Sigmoid colon (tissue), 4 donors: ENCODE data around the gene IFNGR1.

ENCODE experiments used
- CTCF ChIP-seq, 4 experiments: fragments of 450-650 bp in 3 of 4; fragments of 200-600 bp in 1 of 4; IDR thresholded peaks; one replicate each; pipeline ENCODE4 v1.5.1; 2016 to 2019; ENCODE audit warnings: antibody characterized with exemption in 4 of 4, mild to moderate bottlenecking in 3 of 4, moderate library complexity in 2 of 4
- EP300 ChIP-seq, 4 donors: sonication (generic); formaldehyde crosslinking; IDR thresholded peaks; one replicate each; pipeline ENCODE4 v1.6.1; 2017; ENCODE audit warnings: antibody characterized with exemption in 4 of 4
- POLR2A ChIP-seq, 2 donors: fragments of 450-650 bp; IDR thresholded peaks; one replicate each; pipeline ENCODE4 v1.6.1; 2016; ENCODE audit warnings: antibody characterized with exemption in 2 of 2, mild to moderate bottlenecking in 2 of 2, moderate library complexity in 2 of 2
- POLR2AphosphoS5 ChIP-seq, 4 donors: sonication (generic); formaldehyde crosslinking; IDR thresholded peaks; one replicate each; pipeline ENCODE4 v1.6.1; 2017; ENCODE audit warnings: antibody characterized with exemption in 4 of 4

- TF ChIP-seq CTCF (IDR thresholded peaks at IDR 0.05) (no peak), POLR2A (IDR thresholded peaks at IDR 0.05) (no peak), POLR2AphosphoS5 (IDR thresholded peaks at IDR 0.05) (no peak), EP300 (IDR thresholded peaks at IDR 0.05) (no peak)
Measured at GRCh38 chr6:137156650-137157049, 62.5 kb downstream of the IFNGR1 start.
